Measurements from ENCODE around the gene GZF1. TPM values are rescaled to one million over a fixed set of nuclear protein-coding genes. Genes with fewer than 3 reads are reported as not detected.
A peak's percentile ranks its signal among the peaks of the same experiment; 100 is the strongest.

The GZF1 gene
- total RNA-seq, 1 donor from 2014 or later: 16.3 TPM

- no peaks in the 10 kb centered on the region for H3K79me2 ChIP-seq (ENCODE audit: insufficient read depth, low read length)
- no peak overlapping the region for H3K27ac ChIP-seq (ENCODE audit: low read depth, low read length)
- H3K4me3 Mint-ChIP-seq (ENCODE audit: unreplicated experiment): no peak overlapping the region
- H3K4me1 Mint-ChIP-seq (ENCODE audit: low read depth, unreplicated experiment): peaks cover 2% of the 10 kb centered on the region
- H3K9me3 ChIP-seq (ENCODE audit: insufficient read depth, low read depth, low read length): no peaks in the 10 kb centered on the region
- H3K27ac Mint-ChIP-seq (ENCODE audit: unreplicated experiment): no peak overlapping the region
- FAIRE-seq (no peak), DNase-seq (ENCODE audit: low read depth) (peak; percentile 69)
- H3K27me3 ChIP-seq (ENCODE audit: insufficient read depth, low read length): no peaks in the 10 kb centered on the region
- H3K4me2 ChIP-seq (ENCODE audit: low read length): peak overlapping the region; percentile 8
- TF ChIP-seq EZH2 (IDR thresholded peaks at IDR 0.05; ENCODE audit: insufficient read depth, low read length): no peak
- no peak for TF ChIP-seq CTCF (IDR thresholded peaks at IDR 0.05; ENCODE audit: insufficient read depth, low read depth, low read length)
- H3K9me3 Mint-ChIP-seq (ENCODE audit: unreplicated experiment): peaks cover 2% of the 10 kb centered on the region
- H2AFZ ChIP-seq (ENCODE audit: low read depth, low read length): no peak overlapping the region
- H4K20me1 ChIP-seq (ENCODE audit: insufficient read depth, low read length): no peaks in the 10 kb centered on the region
- H3K4me3 ChIP-seq (ENCODE audit: insufficient read depth, low read depth, low read length): no peak overlapping the region
- H3K4me1 ChIP-seq (ENCODE audit: insufficient read depth, low read length): no peaks in the 10 kb centered on the region
- H3K36me3 ChIP-seq (ENCODE audit: insufficient read depth, low read length): no peaks in the 10 kb centered on the region
- peaks cover 7% of the 10 kb centered on the region for H3K36me3 Mint-ChIP-seq (ENCODE audit: low read depth, unreplicated experiment)
- H3K27me3 Mint-ChIP-seq (ENCODE audit: low read depth, unreplicated experiment): peaks cover 5% of the 10 kb centered on the region
- H3K9ac ChIP-seq (ENCODE audit: low read length): no peak overlapping the region
Observed at GRCh38 chr20:23331450-23332350, 30.3 kb upstream of the GZF1 start.

GRCh38 chr20:23332467-23332866 lies 29.5 kb upstream of the GZF1 start:
- H3K4me3 ChIP-seq (ENCODE audit: insufficient read depth, low read depth, low read length): no peak overlapping the region
- no peaks in the 10 kb centered on the region for H3K4me1 ChIP-seq (ENCODE audit: insufficient read depth, low read length)
- no peaks in the 10 kb centered on the region for H3K9me3 ChIP-seq (ENCODE audit: insufficient read depth, low read depth, low read length)
- no peak for DNase-seq (ENCODE audit: low read depth)
- Mint-ChIP-seq H3K4me1 (ENCODE audit: low read depth, unreplicated experiment) (peaks cover 2% of the 10 kb centered on the region), H3K36me3 (ENCODE audit: low read depth, unreplicated experiment) (peaks cover 7% of the 10 kb centered on the region), H3K4me3 (ENCODE audit: unreplicated experiment) (no peak overlapping the region), H3K27ac (ENCODE audit: unreplicated experiment) (no peak overlapping the region), H3K27me3 (ENCODE audit: low read depth, unreplicated experiment) (peaks cover 5% of the 10 kb centered on the region), H3K9me3 (ENCODE audit: unreplicated experiment) (peaks cover 2% of the 10 kb centered on the region)
- no peaks in the 10 kb centered on the region for H3K36me3 ChIP-seq (ENCODE audit: insufficient read depth, low read length)
- no peak for TF ChIP-seq EZH2 (IDR thresholded peaks at IDR 0.05; ENCODE audit: insufficient read depth, low read length)
- TF ChIP-seq CTCF (IDR thresholded peaks at IDR 0.05; ENCODE audit: insufficient read depth, low read depth, low read length): no peak
- no peaks in the 10 kb centered on the region for H4K20me1 ChIP-seq (ENCODE audit: insufficient read depth, low read length)
- H2AFZ ChIP-seq (ENCODE audit: low read depth, low read length): no peak overlapping the region
- H3K27me3 ChIP-seq (ENCODE audit: insufficient read depth, low read length): no peaks in the 10 kb centered on the region
- no peak overlapping the region for H3K9ac ChIP-seq (ENCODE audit: low read length)
- no peak overlapping the region for H3K4me2 ChIP-seq (ENCODE audit: low read length)
- no peaks in the 10 kb centered on the region for H3K79me2 ChIP-seq (ENCODE audit: insufficient read depth, low read length)
- H3K27ac ChIP-seq (ENCODE audit: low read depth, low read length): no peak overlapping the region
- no peak for FAIRE-seq

GRCh38 chr20:23334111-23334510 lies 27.9 kb upstream of the GZF1 start:
- no peak for DNase-seq (ENCODE audit: low read depth)
- no peaks in the 10 kb centered on the region for H3K9me3 ChIP-seq (ENCODE audit: insufficient read depth, low read depth, low read length)
- peaks cover 2% of the 10 kb centered on the region for H3K9me3 Mint-ChIP-seq (ENCODE audit: unreplicated experiment)
- peaks cover 7% of the 10 kb centered on the region for H3K27me3 Mint-ChIP-seq (ENCODE audit: low read depth, unreplicated experiment)
- no peak for FAIRE-seq
- H3K4me2 ChIP-seq (ENCODE audit: low read length): no peak overlapping the region
- peak overlapping the region; percentile 17 for H3K4me3 Mint-ChIP-seq (ENCODE audit: unreplicated experiment)
- H3K27ac Mint-ChIP-seq (ENCODE audit: unreplicated experiment): no peak overlapping the region
- no peak overlapping the region for H3K9ac ChIP-seq (ENCODE audit: low read length)
- H3K36me3 Mint-ChIP-seq (ENCODE audit: low read depth, unreplicated experiment): peaks cover 5% of the 10 kb centered on the region
- no peaks in the 10 kb centered on the region for H4K20me1 ChIP-seq (ENCODE audit: insufficient read depth, low read length)
- H3K27me3 ChIP-seq (ENCODE audit: insufficient read depth, low read length): no peaks in the 10 kb centered on the region
- TF ChIP-seq CTCF (IDR thresholded peaks at IDR 0.05; ENCODE audit: insufficient read depth, low read depth, low read length) (no peak), EZH2 (IDR thresholded peaks at IDR 0.05; ENCODE audit: insufficient read depth, low read length) (no peak)
- no peaks in the 10 kb centered on the region for H3K4me1 ChIP-seq (ENCODE audit: insufficient read depth, low read length)
- no peak overlapping the region for H3K27ac ChIP-seq (ENCODE audit: low read depth, low read length)
- H3K79me2 ChIP-seq (ENCODE audit: insufficient read depth, low read length): no peaks in the 10 kb centered on the region
- H3K4me1 Mint-ChIP-seq (ENCODE audit: low read depth, unreplicated experiment): peaks cover 2% of the 10 kb centered on the region
- H2AFZ ChIP-seq (ENCODE audit: low read depth, low read length): no peak overlapping the region
- no peak overlapping the region for H3K4me3 ChIP-seq (ENCODE audit: insufficient read depth, low read depth, low read length)
- H3K36me3 ChIP-seq (ENCODE audit: insufficient read depth, low read length): no peaks in the 10 kb centered on the region

All from astrocyte (in vitro differentiated cells and primary cell).